DOHH2 (cell line): Measurements from ENCODE around the gene BATF3.
"Not testable (repeated sequence)": the region's sequence is repeated elsewhere in the genome, so short reads cannot be mapped to it uniquely, and the experiment has no call there.

Experiments
- EZH2phosphoT487 ChIP-seq: fragments of 200-600 bp; sonication (generic); IDR thresholded peaks from 2 replicates; pipeline ENCODE4 v1.6.1; 2017; ENCODE audit warnings: borderline replicate concordance, mild to moderate bottlenecking, antibody characterized with exemption, low read length, moderate library complexity, mixed read lengths
- TF ChIP-seq, protein P1 (sequence below): fragments of 200-600 bp; sonication (generic); IDR thresholded peaks from one replicate; pipeline ENCODE4 v1.5.1; 2014; ENCODE audit warnings: antibody characterized with exemption, mild to moderate bottlenecking, low read depth, low read length; ENCODE audit not compliant: poor library complexity, severe bottlenecking

GRCh38 chr1:212639524-212639923, 60.1 kb downstream of the BATF3 start:
- TF ChIP-seq, protein P1, sequence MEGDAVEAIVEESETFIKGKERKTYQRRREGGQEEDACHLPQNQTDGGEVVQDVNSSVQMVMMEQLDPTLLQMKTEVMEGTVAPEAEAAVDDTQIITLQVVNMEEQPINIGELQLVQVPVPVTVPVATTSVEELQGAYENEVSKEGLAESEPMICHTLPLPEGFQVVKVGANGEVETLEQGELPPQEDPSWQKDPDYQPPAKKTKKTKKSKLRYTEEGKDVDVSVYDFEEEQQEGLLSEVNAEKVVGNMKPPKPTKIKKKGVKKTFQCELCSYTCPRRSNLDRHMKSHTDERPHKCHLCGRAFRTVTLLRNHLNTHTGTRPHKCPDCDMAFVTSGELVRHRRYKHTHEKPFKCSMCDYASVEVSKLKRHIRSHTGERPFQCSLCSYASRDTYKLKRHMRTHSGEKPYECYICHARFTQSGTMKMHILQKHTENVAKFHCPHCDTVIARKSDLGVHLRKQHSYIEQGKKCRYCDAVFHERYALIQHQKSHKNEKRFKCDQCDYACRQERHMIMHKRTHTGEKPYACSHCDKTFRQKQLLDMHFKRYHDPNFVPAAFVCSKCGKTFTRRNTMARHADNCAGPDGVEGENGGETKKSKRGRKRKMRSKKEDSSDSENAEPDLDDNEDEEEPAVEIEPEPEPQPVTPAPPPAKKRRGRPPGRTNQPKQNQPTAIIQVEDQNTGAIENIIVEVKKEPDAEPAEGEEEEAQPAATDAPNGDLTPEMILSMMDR, result not testable (repeated sequence)
- TF ChIP-seq EZH2phosphoT487, result not testable (repeated sequence)
